ENCODE data around the gene ACTRT2.
A peak's percentile ranks its signal among the peaks of the same experiment; 100 is the strongest.

Gene ACTRT2

DNA sequence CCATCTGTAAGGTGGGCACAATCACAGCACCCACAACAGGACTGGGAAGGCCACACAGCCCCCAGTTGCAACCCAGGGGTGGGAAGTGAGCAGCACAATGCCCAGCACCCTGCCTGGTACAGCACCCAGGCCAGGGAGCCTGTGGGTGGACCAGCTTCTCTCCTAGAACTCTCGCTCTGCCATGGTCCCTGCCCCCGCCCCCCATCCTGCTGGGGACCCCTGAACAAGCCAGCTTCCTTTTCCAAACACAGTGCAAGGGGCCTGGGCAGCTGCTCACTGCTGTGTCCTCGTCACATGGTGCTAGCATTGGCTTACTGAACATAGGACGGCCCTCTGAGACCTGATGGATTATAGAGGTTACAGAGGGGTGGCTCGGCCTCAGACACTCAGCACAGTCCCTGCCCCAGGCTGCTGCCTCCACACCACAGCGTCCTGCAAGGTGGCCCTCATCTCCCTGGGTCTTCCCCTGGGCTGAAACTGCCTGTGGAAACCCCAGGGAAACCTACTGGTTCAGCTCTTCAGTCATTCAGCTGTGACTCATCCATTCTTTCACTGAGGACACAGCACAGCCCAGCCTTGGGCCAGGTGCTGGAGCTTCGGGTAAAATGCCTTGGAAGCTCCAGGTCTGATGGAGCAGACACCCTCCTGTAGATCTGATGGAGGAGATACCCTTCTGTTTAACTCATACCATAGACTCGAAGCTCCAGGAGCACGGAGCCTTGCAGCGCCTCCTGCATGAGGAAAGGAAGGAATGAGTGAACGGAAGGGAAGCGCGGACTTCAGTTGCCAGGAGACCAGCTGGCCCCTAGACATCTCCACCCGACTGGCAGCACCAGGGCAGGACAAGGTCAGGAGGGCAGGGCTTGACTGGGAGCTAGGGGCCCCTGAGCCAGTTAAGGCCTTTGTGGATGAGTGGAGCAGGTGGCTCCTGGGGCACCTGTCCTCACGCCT, 39.6 kb downstream of the ACTRT2 start:
- no peak overlapping the region for H3K27ac Mint-ChIP-seq
- H3K4me1 Mint-ChIP-seq (ENCODE audit: low read depth in 2 of 2) = no peaks in the 10 kb centered on the region
- ATAC-seq (replicated peaks) (no peak), DNase-seq (no peak)
- H3K27me3 Mint-ChIP-seq = peaks cover 12 to 28% of the 10 kb centered on the region in 2 donors
- H3K9me3 Mint-ChIP-seq = no peaks in the 10 kb centered on the region
- H3K4me3 Mint-ChIP-seq = no peak overlapping the region
- no peaks in the 10 kb centered on the region for H3K36me3 Mint-ChIP-seq (ENCODE audit: insufficient read depth)

DNA sequence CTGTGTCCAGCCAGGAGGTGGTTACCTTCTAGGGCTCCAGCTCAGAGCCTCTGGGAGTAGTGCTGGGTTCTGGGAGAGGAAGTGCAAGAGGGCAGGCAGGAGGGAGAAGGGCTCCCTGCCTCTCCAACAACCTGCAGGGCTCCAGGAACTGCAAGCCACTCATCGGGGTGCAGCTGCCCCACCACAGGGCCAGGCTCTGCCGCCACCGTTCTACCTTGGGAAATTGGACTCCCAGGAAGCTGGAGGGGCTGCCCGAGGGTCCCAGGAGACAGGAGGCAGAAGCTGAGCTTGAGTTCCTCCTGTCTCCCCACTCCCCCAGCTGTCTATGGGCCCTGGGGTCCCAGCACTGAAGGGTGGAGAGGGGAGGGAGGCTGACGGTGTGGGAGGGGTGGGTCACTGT, 40.3 kb downstream of the ACTRT2 start:
- Mint-ChIP-seq H3K4me3 (no peak overlapping the region), H3K4me1 (ENCODE audit: low read depth in 2 of 2) (no peaks in the 10 kb centered on the region), H3K27ac (no peak overlapping the region), H3K27me3 (peaks cover 17 to 35% of the 10 kb centered on the region in 2 donors), H3K36me3 (ENCODE audit: insufficient read depth) (no peaks in the 10 kb centered on the region), H3K9me3 (no peaks in the 10 kb centered on the region)
- no peak for DNase-seq
- ATAC-seq (replicated peaks) = no peak

DNA sequence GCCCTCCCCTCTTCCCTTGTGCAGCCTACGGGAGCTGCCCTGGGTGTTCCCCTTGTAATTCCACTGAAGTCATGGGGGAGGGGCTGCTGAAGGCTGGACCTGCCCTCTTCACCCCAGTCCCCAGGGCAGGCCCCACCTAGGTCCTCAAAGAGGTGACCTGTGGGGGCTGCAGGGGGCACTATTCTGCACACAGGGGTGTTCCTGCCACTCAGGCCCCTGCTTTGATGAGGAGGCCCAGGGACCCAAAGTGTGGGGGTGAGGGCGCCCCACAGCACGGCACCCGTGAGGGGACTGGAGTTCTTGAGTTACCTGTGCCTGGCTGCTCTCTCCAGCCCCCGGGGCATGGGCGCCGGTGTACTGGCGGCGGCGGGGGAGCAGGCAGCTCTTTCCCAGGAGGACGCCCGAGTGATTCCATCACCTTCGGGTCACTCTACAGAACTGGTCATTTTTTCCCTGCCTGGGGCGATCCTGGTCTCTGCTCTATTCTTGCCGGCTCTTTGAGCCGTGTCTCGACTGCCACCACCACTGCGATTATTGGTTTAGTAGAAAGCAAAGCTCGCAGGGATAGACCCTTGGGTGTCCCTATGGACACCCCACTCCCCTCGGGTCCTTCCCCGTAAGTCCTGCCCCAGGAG, 40.8 kb downstream of the ACTRT2 start:
- Mint-ChIP-seq H3K4me1 (ENCODE audit: low read depth in 2 of 2) (no peaks in the 10 kb centered on the region), H3K27me3 (peaks cover 17 to 39% of the 10 kb centered on the region in 2 donors), H3K27ac (no peak overlapping the region), H3K36me3 (ENCODE audit: insufficient read depth) (no peaks in the 10 kb centered on the region), H3K9me3 (no peaks in the 10 kb centered on the region), H3K4me3 (no peak overlapping the region)
- ATAC-seq (replicated peaks) = no peak
- DNase-seq = no peak

DNA sequence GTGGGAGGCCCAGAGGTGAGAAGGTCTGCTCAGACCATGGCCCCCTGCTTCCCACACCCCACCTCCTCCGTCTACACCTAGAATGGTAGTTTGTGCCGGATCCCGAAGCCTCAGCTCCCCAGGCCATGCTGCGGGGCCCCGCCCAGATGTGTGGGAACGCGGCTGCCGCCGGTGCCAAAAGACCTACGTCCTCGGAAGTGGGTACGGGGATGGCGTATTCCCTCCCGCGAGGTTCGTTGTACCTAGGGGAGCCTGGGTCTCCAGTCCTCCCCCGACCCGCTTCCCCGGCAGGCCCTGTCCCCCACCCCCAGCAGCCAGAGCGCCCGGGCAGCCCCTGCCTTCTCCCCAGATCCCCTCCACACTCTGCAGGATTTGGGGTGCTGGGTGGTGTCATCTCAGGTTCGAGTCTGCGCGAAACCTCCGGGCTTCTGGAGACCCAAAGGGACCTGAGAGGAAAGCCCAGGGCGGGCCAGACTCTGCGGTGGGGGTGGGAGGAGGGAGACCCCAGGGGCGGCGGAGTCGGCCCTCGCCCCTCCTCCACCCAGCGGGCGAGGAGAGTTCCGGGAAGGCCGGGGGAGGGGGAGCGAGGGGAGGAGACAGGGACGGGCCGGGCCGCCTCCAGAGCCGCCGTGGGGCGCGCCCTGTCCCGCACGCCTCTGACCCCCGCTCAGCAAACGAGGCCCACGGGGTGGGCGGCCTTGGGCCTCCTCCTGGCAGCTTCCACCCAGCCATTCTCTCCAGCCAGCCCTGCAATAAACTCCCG, 41.5 kb downstream of the ACTRT2 start:
- peaks cover 17 to 46% of the 10 kb centered on the region in 2 donors for H3K27me3 Mint-ChIP-seq
- no peak overlapping the region for H3K27ac Mint-ChIP-seq
- no peaks in the 10 kb centered on the region for H3K4me1 Mint-ChIP-seq (ENCODE audit: low read depth in 2 of 2)
- no peak overlapping the region for H3K4me3 Mint-ChIP-seq
- DNase-seq (no peak), ATAC-seq (replicated peaks) (no peak)
- no peaks in the 10 kb centered on the region for H3K9me3 Mint-ChIP-seq
- H3K36me3 Mint-ChIP-seq (ENCODE audit: insufficient read depth) = no peaks in the 10 kb centered on the region

DNA sequence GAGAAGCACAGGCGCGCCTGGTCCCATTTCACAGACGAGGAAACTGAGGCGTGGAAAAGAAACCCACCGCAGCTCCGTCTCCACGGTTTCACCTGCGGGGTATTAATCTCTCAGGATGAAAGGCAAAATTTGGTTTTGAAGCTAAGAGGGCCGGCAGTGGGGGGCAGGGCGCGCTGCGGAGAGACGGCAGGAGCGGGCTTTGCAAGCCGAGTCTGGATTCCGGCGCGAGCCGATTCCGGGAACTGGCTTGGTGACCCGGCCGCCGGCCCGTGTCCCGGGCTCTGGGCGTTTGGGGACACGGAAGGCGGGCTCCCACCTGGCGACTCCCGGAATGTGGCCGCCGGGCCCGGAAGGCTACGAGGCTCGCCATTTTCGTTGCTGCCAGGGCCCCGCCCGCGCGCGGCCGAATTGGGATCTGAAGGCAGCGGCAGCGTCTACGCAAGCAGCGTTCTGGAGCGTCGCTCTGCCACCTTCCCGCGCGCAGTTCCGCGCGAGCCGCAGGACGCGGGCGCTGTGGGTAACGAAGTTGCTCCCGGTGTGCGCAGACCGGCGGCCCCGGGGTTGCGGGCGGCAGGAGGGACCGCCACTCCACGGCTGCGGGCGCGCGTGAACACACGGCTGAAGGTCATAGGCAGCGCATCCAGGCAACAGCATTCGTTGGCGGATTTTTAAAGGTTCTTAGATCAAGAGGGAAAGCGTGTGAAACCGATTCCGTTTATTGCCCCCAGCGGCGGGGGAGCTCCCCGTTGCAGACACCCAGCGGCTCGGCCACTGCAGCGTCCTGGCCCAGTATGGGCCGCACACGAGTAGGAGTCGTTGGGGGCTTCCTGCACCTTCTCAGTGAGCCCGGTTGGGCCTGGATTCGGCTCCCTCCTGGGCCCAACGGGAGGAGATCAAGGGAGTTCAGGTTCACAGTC, 42.4 kb downstream of the ACTRT2 start:
- H3K27ac Mint-ChIP-seq = no peak overlapping the region
- H3K9me3 Mint-ChIP-seq = no peaks in the 10 kb centered on the region
- DNase-seq (no peak), ATAC-seq (replicated peaks) (no peak)
- no peaks in the 10 kb centered on the region for H3K4me1 Mint-ChIP-seq (ENCODE audit: low read depth in 2 of 2)
- peaks cover 9 to 40% of the 10 kb centered on the region in 2 donors for H3K27me3 Mint-ChIP-seq
- H3K36me3 Mint-ChIP-seq (ENCODE audit: insufficient read depth) = no peaks in the 10 kb centered on the region
- no peak overlapping the region for H3K4me3 Mint-ChIP-seq

DNA sequence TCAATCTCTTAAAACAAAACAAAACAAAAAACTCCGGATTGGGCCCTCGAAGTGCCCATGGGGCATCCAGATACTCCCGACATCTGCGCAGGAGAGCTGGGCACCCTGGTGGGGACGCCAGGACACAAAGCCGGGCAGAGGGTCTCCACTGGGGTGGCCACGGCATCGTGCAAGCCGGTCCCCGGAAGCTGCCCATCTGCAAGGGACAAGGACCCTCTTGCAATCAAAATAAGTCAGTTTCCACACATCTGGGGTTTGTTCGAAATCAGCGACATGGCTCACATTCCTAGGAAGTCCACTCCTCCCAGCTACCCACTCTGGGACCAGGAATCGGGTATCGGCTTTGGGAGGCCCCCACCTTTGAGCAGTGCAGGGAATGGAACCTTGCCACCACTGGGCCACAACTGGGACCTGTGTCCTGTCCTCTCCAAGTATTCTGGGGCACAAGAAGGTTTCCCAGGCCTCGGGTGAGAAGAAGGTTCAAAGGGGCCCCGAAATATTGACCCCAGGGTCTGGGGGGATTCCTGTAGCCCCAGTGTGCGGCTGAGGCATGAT, 43.1 kb downstream of the ACTRT2 start:
- DNase-seq = no peak
- H3K9me3 Mint-ChIP-seq = no peaks in the 10 kb centered on the region
- H3K4me1 Mint-ChIP-seq (ENCODE audit: low read depth in 2 of 2) = peaks cover 0 to 2% of the 10 kb centered on the region in 2 donors
- peaks cover 7 to 35% of the 10 kb centered on the region in 2 donors for H3K27me3 Mint-ChIP-seq
- ATAC-seq (replicated peaks) = no peak
- no peak overlapping the region for H3K4me3 Mint-ChIP-seq
- H3K27ac Mint-ChIP-seq = no peak overlapping the region
- no peaks in the 10 kb centered on the region for H3K36me3 Mint-ChIP-seq (ENCODE audit: insufficient read depth)

DNA sequence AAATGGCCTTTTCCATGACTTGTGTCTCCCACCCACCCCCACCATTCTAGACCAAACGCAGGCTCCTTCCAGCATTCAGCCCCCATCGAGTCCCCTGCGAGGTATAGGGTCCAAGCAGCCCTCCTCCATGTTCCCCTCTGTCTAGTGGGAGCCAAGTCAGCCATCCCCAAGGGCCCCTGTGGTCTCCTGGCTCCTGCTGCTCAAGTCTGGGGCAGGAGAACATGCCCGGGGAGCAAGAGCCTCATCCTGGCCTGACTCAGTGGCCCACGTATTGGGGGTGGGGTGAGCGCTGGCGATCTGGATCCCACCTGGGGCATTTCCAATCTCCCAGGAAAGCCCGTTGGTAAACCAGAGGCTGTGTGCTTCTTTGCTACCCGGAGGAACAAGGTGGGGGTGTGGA, 43.6 kb downstream of the ACTRT2 start:
- no peak for DNase-seq
- Mint-ChIP-seq H3K27ac (no peak overlapping the region), H3K9me3 (no peaks in the 10 kb centered on the region), H3K4me3 (no peak overlapping the region), H3K4me1 (ENCODE audit: low read depth in 2 of 2) (peaks cover 0 to 2% of the 10 kb centered on the region in 2 donors), H3K36me3 (ENCODE audit: insufficient read depth) (no peaks in the 10 kb centered on the region), H3K27me3 (peaks cover 7 to 35% of the 10 kb centered on the region in 2 donors)
- ATAC-seq (replicated peaks) = no peak

DNA sequence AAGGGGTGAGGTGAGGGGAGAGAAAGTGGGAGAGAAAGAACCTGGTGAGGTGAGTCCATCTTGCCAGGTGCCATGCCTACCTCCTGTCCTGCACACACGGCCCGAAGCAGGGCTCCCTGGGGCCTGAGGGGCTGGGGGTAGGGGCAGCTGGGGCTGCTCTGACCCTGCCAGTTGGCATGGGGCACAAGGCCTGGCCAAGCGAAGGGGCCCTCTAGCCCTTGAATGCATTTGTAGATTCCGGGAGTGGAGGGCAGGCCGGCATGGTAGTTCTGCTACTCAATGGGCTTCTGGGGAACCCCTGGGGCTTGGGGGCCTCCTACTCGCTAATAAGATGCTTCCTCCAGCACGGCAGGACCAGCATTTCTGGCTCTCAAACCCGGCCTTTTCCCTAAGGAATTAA, 44.1 kb downstream of the ACTRT2 start:
- ATAC-seq (replicated peaks) (no peak), DNase-seq (no peak)
- Mint-ChIP-seq H3K4me1 (ENCODE audit: low read depth in 2 of 2) (peaks cover 0 to 2% of the 10 kb centered on the region in 2 donors), H3K27me3 (peaks cover 7 to 33% of the 10 kb centered on the region in 2 donors), H3K27ac (no peak overlapping the region), H3K9me3 (no peaks in the 10 kb centered on the region), H3K4me3 (no peak overlapping the region), H3K36me3 (ENCODE audit: insufficient read depth) (no peaks in the 10 kb centered on the region)

DNA sequence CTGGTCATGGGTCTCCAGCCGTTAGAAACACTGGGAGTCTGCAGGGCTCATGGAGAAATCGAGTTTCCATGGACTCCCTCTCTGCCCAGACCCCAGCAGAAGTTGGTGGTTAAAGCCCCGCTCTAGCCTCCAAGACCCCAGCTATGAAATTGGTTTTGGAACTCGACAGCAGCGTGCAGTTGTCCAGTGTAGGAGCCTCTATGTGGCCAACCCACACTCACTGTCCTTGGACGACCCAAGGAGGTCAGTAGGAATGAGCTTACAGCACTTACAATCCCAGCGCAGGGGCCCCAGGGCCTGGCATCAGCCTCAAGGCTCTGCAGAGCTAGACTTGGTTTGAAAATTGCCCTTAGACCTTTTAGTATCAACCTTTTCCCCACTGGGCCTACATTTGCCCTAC, 44.5 kb downstream of the ACTRT2 start:
- peaks cover 0 to 2% of the 10 kb centered on the region in 2 donors for H3K4me1 Mint-ChIP-seq (ENCODE audit: low read depth in 2 of 2)
- ATAC-seq (replicated peaks) = no peak
- peaks cover 7 to 29% of the 10 kb centered on the region in 2 donors for H3K27me3 Mint-ChIP-seq
- H3K4me3 Mint-ChIP-seq = no peak overlapping the region
- H3K27ac Mint-ChIP-seq = no peak overlapping the region
- no peak for DNase-seq
- no peaks in the 10 kb centered on the region for H3K36me3 Mint-ChIP-seq (ENCODE audit: insufficient read depth)
- no peaks in the 10 kb centered on the region for H3K9me3 Mint-ChIP-seq

DNA sequence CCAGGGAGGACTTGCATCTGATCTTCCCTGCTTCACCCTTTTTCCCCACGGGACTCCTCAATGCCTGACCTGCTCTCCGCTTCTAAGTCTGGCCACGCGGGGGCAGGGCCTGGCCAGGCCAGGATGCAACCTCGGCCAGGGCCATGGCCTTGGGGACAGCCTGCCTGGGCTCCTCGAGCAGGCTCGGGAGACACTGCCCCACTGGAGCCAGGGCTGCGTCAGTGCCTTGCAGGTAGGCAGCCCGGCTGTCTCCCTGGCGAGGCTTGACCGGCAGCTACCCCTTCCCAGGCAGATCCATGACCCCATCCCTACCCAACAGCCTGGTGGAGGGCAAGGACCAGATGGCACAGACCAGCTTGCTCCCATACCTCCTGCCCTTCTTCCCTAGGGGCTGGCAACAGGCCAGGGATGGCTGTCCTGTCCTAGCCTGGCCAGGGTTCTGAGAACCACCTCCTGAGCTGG, 45.0 kb downstream of the ACTRT2 start:
- no peaks in the 10 kb centered on the region for H3K36me3 Mint-ChIP-seq (ENCODE audit: insufficient read depth)
- DNase-seq = no peak

DNA sequence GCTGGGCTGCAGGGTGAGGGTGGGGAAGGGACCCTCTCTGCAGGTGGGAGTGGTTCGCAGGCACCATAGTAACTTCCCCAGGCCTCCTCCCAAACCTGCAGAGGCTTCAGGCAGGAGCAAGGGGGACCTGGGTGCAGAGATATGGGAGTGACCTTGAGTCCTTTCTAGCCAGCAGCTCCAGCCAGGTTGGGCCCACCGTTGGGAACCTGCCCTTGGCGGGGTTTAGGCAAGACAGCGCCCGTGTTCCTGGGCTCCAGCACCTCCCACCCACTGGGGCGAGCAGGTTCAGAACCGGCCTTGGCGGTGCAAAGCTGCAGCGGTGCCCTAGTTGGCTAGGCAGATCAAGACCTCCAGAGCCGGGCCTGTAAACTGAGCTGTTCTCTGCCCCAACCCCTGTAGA, 45.6 kb downstream of the ACTRT2 start:
- Mint-ChIP-seq H3K27me3 (peaks cover 7 to 21% of the 10 kb centered on the region in 2 donors), H3K9me3 (no peaks in the 10 kb centered on the region), H3K27ac (no peak overlapping the region), H3K4me3 (no peak overlapping the region), H3K36me3 (ENCODE audit: insufficient read depth) (no peaks in the 10 kb centered on the region), H3K4me1 (ENCODE audit: low read depth in 2 of 2) (peaks cover 0 to 2% of the 10 kb centered on the region in 2 donors)
- DNase-seq = no peak
- no peak for ATAC-seq (replicated peaks)

More for the DNA sequence above, 45.0 kb downstream of the ACTRT2 start:
- H3K9me3 Mint-ChIP-seq = no peaks in the 10 kb centered on the region
- no peak overlapping the region for H3K27ac Mint-ChIP-seq
- H3K27me3 Mint-ChIP-seq = peaks cover 7 to 24% of the 10 kb centered on the region in 2 donors
- no peak for ATAC-seq (replicated peaks)
- H3K4me1 Mint-ChIP-seq (ENCODE audit: low read depth in 2 of 2) = peaks cover 0 to 2% of the 10 kb centered on the region in 2 donors
- no peak overlapping the region for H3K4me3 Mint-ChIP-seq

DNA sequence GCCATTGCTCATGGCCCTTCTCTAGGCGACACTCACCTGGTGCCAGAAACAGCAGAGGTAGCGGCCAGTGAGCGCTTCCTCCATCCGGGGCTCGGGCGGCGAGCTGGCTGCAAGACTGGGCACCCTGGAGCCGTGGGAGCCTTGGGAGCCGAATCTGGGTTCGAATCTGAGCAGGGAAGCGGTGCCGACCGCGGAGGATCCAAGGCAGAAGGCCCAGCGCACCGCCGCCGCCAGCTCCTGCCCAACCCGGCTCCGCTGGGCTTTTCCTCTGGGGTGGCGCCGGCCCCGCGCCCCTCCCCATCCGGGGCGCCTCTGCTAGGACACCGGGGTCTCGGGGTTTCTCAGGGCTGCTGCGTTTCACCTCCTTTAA, 46.0 kb downstream of the ACTRT2 start:
- peak overlapping the region; percentile 48 to 57 for H3K4me3 Mint-ChIP-seq
- H3K27me3 Mint-ChIP-seq = peaks cover 10 to 26% of the 10 kb centered on the region in 2 donors
- DNase-seq (no peak), ATAC-seq (replicated peaks) (no peak)
- no peak overlapping the region for H3K27ac Mint-ChIP-seq
- no peaks in the 10 kb centered on the region for H3K36me3 Mint-ChIP-seq (ENCODE audit: insufficient read depth)
- no peaks in the 10 kb centered on the region for H3K9me3 Mint-ChIP-seq
- peaks cover 0 to 2% of the 10 kb centered on the region in 2 donors for H3K4me1 Mint-ChIP-seq (ENCODE audit: low read depth in 2 of 2)

Measured in effector memory CD8-positive, alpha-beta T cell (primary cell).